Stimulated activated CD8-positive, alpha-beta memory T cell treated with anti-CD3 and anti-CD28 coated beads, Interleukin-12 subunit alpha, Interleukin-12 subunit beta, amount 100 ng/mL, for 24 hours (primary cell): ENCODE measurements around the gene TOP3B.
A peak's percentile ranks its signal among the peaks of the same experiment; 100 is the strongest.

ENCODE experiments used
- DNase-seq: peaks from one replicate; pipeline ENCODE4 v3.0.0-alpha.2; 2020; ENCODE audit errors: extremely low read depth

Gene TOP3B, protein sequence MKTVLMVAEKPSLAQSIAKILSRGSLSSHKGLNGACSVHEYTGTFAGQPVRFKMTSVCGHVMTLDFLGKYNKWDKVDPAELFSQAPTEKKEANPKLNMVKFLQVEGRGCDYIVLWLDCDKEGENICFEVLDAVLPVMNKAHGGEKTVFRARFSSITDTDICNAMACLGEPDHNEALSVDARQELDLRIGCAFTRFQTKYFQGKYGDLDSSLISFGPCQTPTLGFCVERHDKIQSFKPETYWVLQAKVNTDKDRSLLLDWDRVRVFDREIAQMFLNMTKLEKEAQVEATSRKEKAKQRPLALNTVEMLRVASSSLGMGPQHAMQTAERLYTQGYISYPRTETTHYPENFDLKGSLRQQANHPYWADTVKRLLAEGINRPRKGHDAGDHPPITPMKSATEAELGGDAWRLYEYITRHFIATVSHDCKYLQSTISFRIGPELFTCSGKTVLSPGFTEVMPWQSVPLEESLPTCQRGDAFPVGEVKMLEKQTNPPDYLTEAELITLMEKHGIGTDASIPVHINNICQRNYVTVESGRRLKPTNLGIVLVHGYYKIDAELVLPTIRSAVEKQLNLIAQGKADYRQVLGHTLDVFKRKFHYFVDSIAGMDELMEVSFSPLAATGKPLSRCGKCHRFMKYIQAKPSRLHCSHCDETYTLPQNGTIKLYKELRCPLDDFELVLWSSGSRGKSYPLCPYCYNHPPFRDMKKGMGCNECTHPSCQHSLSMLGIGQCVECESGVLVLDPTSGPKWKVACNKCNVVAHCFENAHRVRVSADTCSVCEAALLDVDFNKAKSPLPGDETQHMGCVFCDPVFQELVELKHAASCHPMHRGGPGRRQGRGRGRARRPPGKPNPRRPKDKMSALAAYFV

DNA sequence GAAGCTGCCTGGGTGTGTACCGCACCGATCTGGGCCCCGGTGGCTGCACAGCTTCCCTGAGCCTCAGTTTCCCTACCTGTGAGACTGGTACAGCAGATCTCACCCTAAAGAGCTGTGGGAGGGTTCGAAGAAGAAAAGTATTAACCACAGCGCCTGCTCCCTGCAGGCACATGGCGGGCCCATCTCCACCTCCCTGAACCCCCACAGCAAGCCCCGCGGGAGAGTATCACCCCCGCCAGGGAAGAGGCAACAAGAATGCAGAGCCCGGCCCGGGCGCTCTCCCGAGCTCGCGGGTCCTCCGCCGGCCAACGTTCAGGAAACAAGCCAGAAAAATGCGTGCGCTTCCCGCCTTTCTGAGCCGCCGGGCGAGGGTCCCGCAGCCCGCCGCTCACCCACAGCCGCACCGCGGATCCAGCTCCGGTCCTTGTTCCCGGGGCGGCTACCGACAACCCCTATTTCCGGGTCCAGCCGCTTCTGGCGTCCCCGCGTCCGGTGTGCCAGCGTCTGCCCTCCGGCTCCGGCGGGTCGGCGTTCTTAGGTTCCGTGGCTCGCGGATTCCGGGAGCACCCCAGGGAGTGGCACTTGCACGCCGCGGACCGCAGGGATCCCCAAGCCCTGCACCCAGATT is at the start of gene TOP3B:
TSS of gene TOP3B (minus strand) at position 450 of the 628 bp plus-strand sequence. CDS start 7,078 bp downstream, outside the sequence.
- DNase-seq = peak; percentile 63

DNA sequence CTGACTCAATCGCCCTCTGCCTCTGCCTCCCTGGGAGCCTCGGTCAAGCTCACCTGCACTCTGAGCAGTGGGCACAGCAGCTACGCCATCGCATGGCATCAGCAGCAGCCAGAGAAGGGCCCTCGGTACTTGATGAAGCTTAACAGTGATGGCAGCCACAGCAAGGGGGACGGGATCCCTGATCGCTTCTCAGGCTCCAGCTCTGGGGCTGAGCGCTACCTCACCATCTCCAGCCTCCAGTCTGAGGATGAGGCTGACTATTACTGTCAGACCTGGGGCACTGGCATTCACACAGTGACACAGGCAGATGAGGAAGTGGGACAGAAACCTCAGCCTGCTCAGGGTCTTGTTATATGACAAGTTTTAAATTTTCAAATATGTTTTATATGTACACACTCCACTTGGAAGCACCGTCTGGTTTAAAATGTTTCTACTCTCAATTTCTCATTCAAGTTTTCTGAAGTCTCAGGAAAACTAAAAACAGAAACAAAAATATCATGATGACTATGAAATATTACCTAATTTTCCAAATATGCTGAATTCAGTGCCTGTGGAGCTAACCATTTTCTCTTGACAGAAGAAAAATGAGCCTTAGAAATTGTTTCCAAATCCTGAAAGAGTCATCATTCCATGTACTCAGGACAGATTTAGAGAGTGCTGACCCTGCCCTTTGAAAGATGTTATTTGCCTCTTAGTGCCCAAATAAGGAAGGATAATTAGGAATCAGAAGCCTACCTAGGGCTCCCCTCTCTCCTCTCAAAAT is 48.8 kb upstream of the TOP3B start:
- no peak for DNase-seq

DNA sequence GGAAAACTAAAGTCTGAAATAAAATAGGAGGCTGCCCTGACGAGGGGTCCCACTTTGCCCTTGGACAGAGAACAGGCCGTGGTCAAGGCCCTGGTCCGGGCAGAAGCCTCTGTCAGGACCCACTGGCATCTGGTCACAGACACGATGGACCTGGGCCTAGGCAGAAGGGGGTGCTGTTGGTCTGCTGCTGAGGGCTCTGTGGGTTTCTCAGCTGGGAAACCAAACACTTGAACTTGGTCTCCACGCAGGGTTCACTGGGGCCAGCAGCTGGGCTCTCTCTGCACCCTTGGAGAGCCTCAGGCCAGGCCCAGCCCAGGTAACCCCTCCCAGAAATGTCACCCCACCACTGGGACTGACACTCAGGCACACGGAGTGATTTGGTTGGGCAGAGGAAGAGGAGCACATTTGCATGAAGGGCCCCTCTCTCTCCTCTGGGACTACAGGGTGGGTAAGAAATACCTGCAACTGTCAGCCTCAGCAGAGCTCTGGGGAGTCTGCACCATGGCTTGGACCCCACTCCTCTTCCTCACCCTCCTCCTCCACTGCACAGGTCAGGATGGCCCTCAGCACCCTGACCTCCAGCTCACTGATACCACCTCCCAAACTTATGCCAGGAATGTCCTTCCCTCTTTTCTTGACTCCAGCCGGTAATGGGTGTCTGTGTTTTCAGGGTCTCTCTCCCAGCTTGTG is 48.1 kb upstream of the TOP3B start:
- no peak for DNase-seq

DNA sequence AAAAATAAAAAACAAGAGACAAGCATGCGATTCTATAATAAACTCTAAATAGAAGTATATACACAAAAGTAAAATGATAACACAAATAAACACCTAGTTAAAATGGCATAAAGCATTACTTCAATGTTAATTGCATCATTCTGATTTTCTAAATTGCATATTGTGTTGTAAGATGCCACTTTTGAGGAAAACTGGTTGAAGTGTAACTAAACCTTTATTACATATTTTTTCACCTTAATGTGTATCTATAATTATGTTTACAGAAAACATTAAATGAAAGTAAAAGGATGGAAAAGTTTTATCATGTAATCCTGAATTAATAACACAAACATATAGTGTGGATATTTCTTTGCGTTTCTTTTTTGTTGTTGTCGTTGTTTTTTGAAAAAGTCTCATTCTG is 45.4 kb upstream of the TOP3B start:
- DNase-seq = no peak

DNA sequence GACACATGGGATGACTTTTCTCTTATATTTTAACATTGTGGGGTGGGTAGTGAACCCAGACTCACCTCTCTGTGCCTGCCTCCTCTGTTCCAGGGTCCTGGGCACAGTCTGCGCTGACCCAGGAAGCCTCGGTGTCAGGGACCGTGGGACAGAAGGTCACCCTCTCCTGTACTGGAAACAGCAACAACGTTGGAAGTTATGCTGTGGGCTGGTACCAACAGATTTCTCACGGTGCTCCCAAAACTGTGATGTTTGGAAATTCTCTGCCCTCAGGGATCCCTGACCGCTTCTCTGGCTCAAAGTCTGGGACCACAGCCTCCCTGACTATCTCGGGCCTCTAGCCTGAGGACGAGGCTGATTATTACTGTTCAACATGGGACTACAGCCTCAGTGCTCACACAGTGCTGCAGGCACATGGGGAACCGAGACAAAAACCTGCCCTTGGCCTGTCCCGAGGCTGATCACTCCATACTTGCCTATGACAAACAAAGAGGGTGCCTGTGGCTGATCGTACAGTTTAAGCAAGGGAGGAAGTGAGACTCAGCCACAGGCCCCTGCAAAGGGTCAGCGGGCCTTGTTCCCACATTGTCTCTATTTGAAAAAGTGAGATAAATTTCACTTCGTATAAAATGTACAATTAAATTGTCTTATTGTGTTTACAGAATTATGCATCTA is 43.7 kb upstream of the TOP3B start:
- no peak for DNase-seq

DNA sequence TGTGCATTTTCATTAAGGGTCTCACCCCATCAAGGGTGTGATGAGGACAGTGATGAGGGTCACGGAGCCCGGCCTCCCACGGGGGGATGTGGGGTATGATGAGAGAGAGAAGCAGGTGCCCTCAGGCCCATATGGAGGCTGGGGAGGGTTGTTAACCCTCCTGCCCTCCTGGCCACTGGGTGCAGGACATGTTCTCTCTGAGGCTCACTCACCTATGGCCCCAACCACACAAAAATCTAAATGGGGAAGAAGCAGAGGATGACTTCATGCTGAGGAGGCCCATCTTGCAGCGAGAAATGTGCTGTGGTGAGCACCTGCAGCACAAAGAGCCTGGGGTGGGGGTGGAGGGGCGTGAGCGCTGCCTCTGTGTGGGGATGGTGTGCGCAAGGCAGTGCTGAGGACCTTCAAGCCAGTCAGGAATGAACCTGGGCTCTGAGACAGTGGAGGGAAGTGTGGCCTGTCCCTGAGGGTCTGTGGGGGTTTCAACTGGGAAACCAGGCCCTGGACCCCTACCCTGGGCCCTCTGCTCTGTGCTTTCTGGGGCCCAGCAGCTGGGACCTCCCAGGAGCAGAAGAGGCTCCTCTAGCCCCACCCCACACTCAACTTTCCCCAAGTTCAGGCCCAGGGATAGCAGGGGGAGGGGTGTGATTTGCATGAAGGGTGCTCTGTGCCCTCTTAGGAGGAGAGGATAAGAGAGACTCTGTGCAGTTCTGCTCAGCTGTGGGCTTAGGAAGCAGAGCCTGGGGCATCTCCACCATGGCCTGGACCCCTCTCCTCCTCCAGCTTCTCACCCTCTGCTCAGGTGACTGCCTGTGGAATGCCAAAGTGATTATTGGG is 43.0 kb upstream of the TOP3B start:
- DNase-seq = no peak

DNA sequence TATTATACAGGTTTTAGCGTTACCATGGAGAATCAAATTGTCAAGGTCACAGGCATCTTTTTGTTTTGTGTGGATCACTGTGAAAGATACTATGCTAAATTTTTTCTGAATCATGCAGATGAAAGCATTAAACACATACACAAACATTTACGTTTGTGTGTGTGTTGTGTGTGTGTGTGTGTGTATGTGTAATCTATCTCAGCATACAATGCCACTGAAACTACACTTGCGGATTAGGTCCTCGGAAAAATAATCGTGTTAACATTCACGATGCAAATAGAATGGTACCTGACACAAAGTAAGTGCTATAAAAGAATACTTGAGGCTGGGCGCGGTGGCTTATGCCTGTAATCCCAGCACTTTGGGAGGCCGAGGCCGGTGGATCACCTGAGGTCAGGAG is 41.9 kb upstream of the TOP3B start:
- no peak for DNase-seq

DNA sequence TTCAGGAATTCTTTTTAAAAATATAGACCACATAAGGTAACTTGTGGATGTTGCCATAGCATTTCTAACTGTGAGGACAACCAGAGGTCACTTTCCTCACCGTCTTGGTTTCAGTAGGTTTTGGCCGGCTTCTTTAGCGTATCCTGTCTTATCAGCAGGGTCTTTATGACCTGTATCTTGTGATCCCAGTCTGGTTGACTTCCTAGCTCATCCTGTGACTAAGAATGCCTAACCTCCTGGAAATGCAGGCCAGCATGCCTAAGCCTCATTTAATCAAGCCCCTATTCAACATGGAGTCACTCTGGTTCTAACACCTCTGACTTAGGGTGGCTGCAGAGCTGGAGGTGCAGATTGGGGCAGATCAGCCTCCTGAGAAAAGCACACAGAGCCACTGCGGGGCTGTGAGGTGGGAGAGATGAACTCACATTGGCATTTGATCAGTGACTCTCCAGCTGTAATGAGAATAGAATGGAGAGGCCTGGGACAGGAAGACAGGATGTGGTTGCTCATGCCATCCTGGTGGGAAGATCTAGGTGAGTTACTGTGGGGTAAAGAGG is 41.1 kb upstream of the TOP3B start:
- no peak for DNase-seq

DNA sequence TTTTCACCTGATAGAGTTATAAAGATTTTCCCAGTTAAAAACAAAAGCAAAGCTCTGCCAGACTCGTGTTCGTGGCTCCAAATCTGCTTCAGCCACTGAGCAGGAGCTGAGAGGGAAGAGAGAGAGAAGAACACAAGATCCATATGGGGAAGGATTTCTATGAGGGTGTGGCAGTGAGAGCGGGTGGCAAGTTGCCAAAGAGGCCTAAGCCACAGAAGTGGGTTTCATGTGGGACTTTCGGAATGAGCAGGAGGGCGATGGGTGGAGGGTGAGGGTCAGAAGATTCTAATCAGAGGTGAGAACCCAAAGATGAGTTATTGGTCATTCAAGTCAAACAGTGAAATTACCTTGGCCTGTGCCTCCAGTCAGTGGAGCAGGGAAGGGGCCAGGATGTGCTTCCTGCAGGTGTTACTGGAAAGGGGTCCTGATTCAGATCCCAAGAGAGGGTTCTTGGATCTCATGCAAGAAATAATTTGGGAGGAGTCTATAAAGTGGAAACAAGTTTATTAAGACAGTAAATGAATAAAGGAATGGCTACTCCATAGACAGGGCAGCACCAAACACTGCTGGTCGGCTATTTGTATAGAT is 40.5 kb upstream of the TOP3B start:
- DNase-seq = no peak

DNA sequence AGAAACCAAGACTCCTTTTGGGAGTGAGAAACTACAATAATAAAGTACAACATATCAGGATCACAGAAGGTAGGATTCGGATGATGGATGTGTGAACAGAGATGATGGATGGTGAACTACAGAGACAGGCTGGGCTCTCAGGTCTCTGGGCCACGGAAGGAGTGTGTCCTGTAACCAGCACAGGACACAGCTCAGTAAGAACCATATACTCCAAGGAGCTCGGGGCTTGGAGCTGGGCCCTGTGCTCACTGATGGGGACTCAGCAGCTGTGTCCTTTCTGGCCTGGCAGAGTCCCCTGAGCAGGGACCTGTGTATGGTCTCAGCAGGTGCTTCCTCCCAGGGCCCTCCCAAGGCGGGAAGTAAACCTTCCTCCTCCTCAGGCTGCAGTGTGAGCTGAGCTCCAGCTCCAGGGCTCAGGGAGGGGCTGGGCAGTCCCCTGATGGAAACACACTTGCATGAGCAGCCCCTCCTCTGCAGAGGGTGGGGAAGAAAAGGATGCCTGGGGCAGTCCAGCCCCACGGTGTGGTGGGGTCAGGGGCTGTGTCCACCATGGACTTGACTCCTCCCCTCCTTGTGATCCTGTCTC is 39.8 kb upstream of the TOP3B start:
- DNase-seq = no peak

DNA sequence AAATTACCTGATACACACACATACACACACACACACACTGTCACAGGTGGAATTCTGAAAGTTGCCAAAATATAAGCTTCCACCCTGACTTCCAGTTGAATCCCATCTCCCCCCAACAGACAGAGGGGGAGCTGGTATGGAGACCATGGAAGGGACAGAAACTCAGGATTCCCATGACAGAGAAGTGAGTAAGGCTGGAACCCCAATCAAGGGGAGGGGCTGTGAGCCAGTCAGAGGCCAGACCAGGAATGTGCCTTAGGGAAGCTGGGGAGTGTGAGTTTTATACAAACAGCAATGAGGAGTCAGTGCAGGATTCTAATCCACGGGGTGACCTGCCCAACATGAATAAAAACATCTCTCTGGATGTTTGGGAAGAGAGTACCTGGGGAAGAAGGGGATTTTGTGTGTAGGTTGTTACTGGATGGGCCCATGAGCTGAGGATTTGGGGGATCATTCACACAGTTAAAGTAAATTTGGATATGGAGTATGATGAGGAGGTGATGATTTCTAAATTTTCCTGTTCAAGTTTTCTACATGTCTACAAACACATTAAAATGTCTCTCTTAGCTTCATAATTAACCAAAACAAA is 38.7 kb upstream of the TOP3B start:
- no peak for DNase-seq

DNA sequence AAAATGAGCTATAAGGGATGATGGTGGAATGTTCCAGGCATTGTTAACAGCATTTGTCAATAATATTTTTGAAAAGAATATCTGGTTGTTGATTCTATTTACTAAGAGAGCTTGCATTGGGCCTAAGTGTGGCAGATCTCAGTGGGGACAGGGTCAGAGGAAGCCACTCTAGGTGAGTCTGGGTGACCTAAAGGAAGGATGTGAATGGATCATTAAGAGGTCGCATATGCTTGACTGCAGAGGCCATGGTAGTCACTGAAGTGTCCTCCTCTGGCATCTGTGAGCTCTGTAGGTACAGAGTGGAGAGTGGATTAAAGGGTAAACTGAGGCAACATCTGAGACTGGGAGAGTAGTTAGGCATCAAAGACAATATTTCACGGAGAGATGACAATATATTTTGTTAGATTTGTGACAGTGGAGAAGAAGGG is 37.9 kb upstream of the TOP3B start:
- DNase-seq = no peak

DNA sequence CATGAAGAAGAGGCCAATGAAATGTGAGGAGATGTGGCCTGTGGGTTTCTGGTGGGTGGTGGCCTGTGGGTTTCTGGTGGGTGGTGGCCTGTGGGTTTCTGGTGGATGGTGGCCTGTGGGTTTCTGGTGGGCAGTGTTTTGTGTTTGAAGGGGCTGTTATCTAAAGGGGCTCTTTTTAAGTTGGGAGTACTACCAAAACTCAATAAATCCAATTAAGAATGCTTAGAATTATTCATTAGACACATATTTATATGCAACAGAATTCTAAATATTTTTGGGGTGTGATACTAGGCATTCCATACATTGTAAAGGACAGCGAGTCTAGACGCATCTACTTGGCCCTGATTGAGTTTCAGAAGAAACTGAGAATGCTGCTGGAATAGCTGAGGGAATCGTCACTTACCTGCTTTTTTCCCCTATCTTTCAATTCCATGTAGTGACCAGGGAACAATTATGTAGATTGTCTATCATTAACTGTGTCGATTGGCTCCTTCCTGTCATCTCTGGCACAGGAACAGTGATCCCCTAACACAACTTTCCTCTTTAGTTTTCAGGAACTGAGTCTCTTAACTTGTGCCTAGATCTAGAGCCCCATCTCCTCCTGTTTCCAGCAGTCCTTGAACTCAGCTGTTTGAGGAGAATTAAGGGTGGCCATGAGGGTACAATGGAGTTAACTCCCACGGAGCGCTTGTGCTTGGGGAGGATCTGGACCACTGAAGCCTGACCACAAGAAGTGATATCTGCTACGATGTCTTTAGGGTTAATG is 37.3 kb upstream of the TOP3B start:
- no peak for DNase-seq

DNA sequence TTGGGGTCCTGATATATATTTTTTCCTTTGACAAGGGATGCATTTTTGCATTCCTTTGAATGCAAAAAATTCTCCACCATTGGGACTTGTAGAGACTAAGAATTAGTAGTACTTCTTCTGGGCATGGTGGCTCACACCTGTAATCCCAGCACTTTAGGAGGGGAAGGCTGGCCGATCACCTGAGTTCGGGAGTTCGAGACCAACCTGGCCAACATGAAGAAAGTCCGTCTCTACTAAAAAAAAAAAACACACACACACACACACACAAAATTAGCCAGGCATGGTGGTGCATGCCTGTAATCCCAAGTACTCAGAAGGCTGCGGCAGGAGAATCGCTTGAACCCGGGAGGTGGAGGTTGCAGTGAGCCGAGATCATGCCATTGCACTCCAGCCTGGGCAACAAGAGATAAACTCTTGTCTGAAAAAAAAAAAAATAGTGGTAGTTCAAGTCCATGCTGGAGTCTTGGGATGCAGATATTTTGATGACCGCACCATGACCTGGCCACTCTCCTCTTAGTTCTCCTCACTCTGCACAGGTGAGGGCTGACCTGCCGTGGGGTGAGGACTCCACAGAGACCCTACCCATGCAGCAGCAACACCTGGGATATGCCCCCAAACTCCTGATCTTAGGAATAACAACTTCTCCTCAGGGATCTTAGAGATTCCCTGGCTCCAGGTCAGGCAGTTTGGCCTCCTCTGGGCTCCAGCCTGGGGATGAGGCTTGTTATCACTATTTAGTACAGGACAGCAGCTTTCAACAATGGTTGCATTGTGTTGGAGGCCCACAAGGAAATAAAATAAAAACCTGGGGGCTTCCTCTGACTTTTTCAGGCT is 36.5 kb upstream of the TOP3B start:
- no peak for DNase-seq

DNA sequence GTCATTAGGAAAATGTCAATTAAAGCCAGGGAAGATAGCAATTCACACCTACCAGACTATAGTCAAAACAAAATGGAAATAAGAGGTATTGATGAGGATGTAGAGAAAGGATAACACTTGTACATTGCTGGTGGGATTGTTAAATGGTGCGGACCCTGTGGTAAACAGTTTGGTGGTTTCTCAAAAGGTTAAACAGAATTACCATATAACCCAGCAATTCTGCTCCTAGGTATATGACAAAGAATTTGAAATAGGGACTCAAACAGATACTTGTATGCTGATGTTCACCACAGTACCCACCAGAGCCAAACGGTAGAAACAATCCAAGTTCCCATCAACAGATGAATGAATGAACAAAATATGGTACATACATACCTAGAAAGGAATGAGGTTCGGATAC is 33.0 kb upstream of the TOP3B start:
- no peak for DNase-seq

DNA sequence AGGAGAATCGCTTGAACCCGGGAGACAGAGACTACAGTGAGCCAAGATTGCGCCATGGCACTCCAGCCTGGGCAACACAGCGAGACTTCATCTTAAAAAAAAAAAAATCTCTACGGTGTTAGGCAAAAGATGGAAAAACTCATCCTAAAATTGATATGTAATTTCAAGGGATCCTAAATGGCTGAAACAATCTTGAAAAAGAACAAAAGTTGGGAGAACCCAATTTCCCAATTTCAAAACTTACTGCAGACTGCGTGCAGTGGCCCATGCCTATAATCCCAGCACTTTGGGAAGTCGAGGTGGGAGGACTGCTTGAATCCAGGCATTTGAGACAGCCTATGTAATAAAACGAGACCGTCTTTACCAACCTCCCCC is 31.7 kb upstream of the TOP3B start:
- DNase-seq = no peak
